Measurements from ENCODE around the gene AR. TPM values are rescaled to one million over a fixed set of nuclear protein-coding genes. Genes with fewer than 3 reads are reported as not detected.

The AR gene
- total and polyA plus RNA-seq, 2 of the 8 experiments (the other 6 are each of a cell fraction or from before 2014, with no cell fraction given) = 7.1 to 10.7 TPM

GRCh38 chrX:67721321-67721720, 177.5 kb downstream of the AR start:
- no peak overlapping the region for H3K4me2 ChIP-seq (ENCODE audit: insufficient read depth in 1 of 2, low read depth in 2 of 2, low read length in 2 of 2)
- no peak overlapping the region for H3K27ac ChIP-seq (ENCODE audit: low read depth, low read length)
- H3K79me2 ChIP-seq (ENCODE audit: control insufficient read depth in 1 of 2, insufficient read depth in 2 of 2, low read length in 2 of 2) = no peaks in the 10 kb centered on the region
- H3K4me3 ChIP-seq (ENCODE audit: extremely low read depth in 1 of 4, insufficient read depth in 2 of 4, low read depth in 3 of 4, low read length in 4 of 4) = no peak overlapping the region
- DNase-seq (ENCODE audit: low read depth in 1 of 2, low spot score in 2 of 2) (no peak), FAIRE-seq (no peak)
- no peak overlapping the region for H2BK120ac ChIP-seq (replicated peaks; ENCODE audit: low read depth, low read length)
- H2BK12ac ChIP-seq (ENCODE audit: low read depth, low read length) = no peak overlapping the region
- POLR2A ChIA-PET (ENCODE audit: partially characterized antibody) = no interaction called here
- CTCF ChIA-PET (ENCODE audit: partially characterized antibody) = interaction anchor here (1.5 kb wide), 1 partner anchor 425 kb away, joined by 3 read pairs; no protein-coding TSS in a partner anchor
- H3K23ac ChIP-seq (ENCODE audit: insufficient read length) = no peak overlapping the region
- no peak overlapping the region for H3K14ac ChIP-seq (ENCODE audit: insufficient read length)
- H3K18ac ChIP-seq (ENCODE audit: extremely low read depth, low read length) = no peak overlapping the region
- H4K91ac ChIP-seq (replicated peaks; ENCODE audit: insufficient read length, low read length) = no peak overlapping the region
- H2BK15ac ChIP-seq (ENCODE audit: low read length) = no peak overlapping the region
- no peak overlapping the region for H2BK20ac ChIP-seq (ENCODE audit: low read length)
- no peaks in the 10 kb centered on the region for H3K9me3 ChIP-seq (ENCODE audit: insufficient read depth in 2 of 2, low read depth in 1 of 2, low read length in 1 of 2)
- 100% methylated on average over 1 of the region's 1 CpG; no CpG with 5 or more reads in 1 of the 2 experiments for WGBS, 2 experiments (ENCODE audit: extremely low coverage in 1 of 2, insufficient coverage in 1 of 2, insufficient read length in 1 of 2, insufficient replicate concordance in 2 of 2, low coverage in 1 of 2, low lambda C conversion rate in 2 of 2, missing lambda C conversion rate in 1 of 2)
- H3K4ac ChIP-seq (replicated peaks; ENCODE audit: insufficient read length, low read depth, low read length) = no peak overlapping the region
- no peaks in the 10 kb centered on the region for H4K20me1 ChIP-seq (replicated peaks in 1 of 2; ENCODE audit: control insufficient read depth in 1 of 2, insufficient read depth in 2 of 2, low read length in 2 of 2)
- peaks cover 0 to 6% (median 2%) of the 10 kb centered on the region in 4 experiments; a peak in 2 of 8 replicates for H3K36me3 ChIP-seq (ENCODE audit: control insufficient read depth in 2 of 4, insufficient read depth in 4 of 4, low read length in 3 of 4)
- H2BK5ac ChIP-seq (ENCODE audit: low read depth, low read length) = no peak overlapping the region
- H3K27me3 ChIP-seq (replicated peaks in 1 of 4; ENCODE audit: control insufficient read depth in 3 of 4, extremely low read depth in 1 of 4, insufficient read depth in 3 of 4, low read length in 3 of 4) = no peaks in the 10 kb centered on the region
- no peak overlapping the region for H2AK5ac ChIP-seq (ENCODE audit: low read depth, low read length)
- H4K5ac ChIP-seq (ENCODE audit: insufficient read length, low read depth, low read length) = no peak overlapping the region
- H3K79me1 ChIP-seq (ENCODE audit: low read depth, low read length) = no peaks in the 10 kb centered on the region
- H4K8ac ChIP-seq (ENCODE audit: extremely low read depth, insufficient read depth, low read length) = no peak overlapping the region
- H3K4me1 ChIP-seq (replicated peaks in 1 of 4; ENCODE audit: control insufficient read depth in 3 of 4, insufficient read depth in 4 of 4, low read length in 3 of 4) = no peaks in the 10 kb centered on the region
- no peaks in the 10 kb centered on the region; the same call in 1 of the 2 replicates for H3K23me2 ChIP-seq (ENCODE audit: low read depth, low read length)
- no peak overlapping the region for H3K56ac ChIP-seq (replicated peaks; ENCODE audit: insufficient read length, low read depth, low read length)
- H2AFZ ChIP-seq (ENCODE audit: low read length) = no peak overlapping the region
- no peak overlapping the region for H3K9ac ChIP-seq (replicated peaks in 1 of 4; ENCODE audit: extremely low read depth in 1 of 4, low read depth in 3 of 4, low read length in 3 of 4)

All from H1 (cell line).